Measurements from ENCODE around the gene PMAIP1.

PMAIP1 gene

GRCh38 chr18:59945544-59945943, 45.7 kb downstream of the PMAIP1 start:
- Histone ChIP-seq H3K27me3 (ENCODE audit: control insufficient read depth in 5 of 5, insufficient read depth in 4 of 5, low read length in 5 of 5) (no peaks in the 10 kb centered on the region), H3K9me3 (ENCODE audit: control insufficient read depth in 5 of 5, low read length in 5 of 5) (no peaks in the 10 kb centered on the region), H3K4me1 (ENCODE audit: control insufficient read depth in 5 of 5, insufficient read depth in 5 of 5, low read length in 5 of 5) (no peaks in the 10 kb centered on the region), H3K27ac (ENCODE audit: low read depth, low read length) (no peak overlapping the region), H3K9ac (ENCODE audit: low read length in 5 of 5) (no peak overlapping the region), H3K4me3 (ENCODE audit: low read depth in 1 of 5, low read length in 5 of 5) (no peak overlapping the region), H3K36me3 (ENCODE audit: control insufficient read depth in 5 of 5, insufficient read depth in 5 of 5, low read length in 5 of 5) (no peaks in the 10 kb centered on the region)

- no peak overlapping the region for H3K9ac ChIP-seq (ENCODE audit: low read length in 5 of 5)
- no peaks in the 10 kb centered on the region for H3K36me3 ChIP-seq (ENCODE audit: control insufficient read depth in 5 of 5, insufficient read depth in 5 of 5, low read length in 5 of 5)
- H3K27ac ChIP-seq (ENCODE audit: low read depth, low read length): no peak overlapping the region
- no peak overlapping the region for H3K4me3 ChIP-seq (ENCODE audit: low read depth in 1 of 5, low read length in 5 of 5)
- no peaks in the 10 kb centered on the region for H3K4me1 ChIP-seq (ENCODE audit: control insufficient read depth in 5 of 5, insufficient read depth in 5 of 5, low read length in 5 of 5)
- H3K9me3 ChIP-seq (ENCODE audit: control insufficient read depth in 5 of 5, low read length in 5 of 5): no peaks in the 10 kb centered on the region
- H3K27me3 ChIP-seq (ENCODE audit: control insufficient read depth in 5 of 5, insufficient read depth in 4 of 5, low read length in 5 of 5): no peaks in the 10 kb centered on the region
Measured at GRCh38 chr18:59950215-59950944, 50.6 kb downstream of the PMAIP1 start.

- Histone ChIP-seq H3K36me3 (ENCODE audit: control insufficient read depth in 5 of 5, insufficient read depth in 5 of 5, low read length in 5 of 5) (no peaks in the 10 kb centered on the region), H3K4me1 (ENCODE audit: control insufficient read depth in 5 of 5, insufficient read depth in 5 of 5, low read length in 5 of 5) (no peaks in the 10 kb centered on the region), H3K9ac (ENCODE audit: low read length in 5 of 5) (no peak overlapping the region), H3K27ac (ENCODE audit: low read depth, low read length) (no peak overlapping the region), H3K4me3 (ENCODE audit: low read depth in 1 of 5, low read length in 5 of 5) (no peak overlapping the region), H3K27me3 (ENCODE audit: control insufficient read depth in 5 of 5, insufficient read depth in 4 of 5, low read length in 5 of 5) (no peaks in the 10 kb centered on the region), H3K9me3 (ENCODE audit: control insufficient read depth in 5 of 5, low read length in 5 of 5) (no peaks in the 10 kb centered on the region)
Measured at GRCh38 chr18:59951591-59951990, 51.8 kb downstream of the PMAIP1 start.

- H3K27me3 ChIP-seq (ENCODE audit: control insufficient read depth in 5 of 5, insufficient read depth in 4 of 5, low read length in 5 of 5): no peaks in the 10 kb centered on the region
Measured at GRCh38 chr18:59952283-59953007, 52.6 kb downstream of the PMAIP1 start.

More at GRCh38 chr18:59952283-59953007, 52.6 kb downstream of the PMAIP1 start:
- Histone ChIP-seq H3K27ac (ENCODE audit: low read depth, low read length) (no peak overlapping the region), H3K36me3 (ENCODE audit: control insufficient read depth in 5 of 5, insufficient read depth in 5 of 5, low read length in 5 of 5) (no peaks in the 10 kb centered on the region), H3K9ac (ENCODE audit: low read length in 5 of 5) (no peak overlapping the region), H3K4me1 (ENCODE audit: control insufficient read depth in 5 of 5, insufficient read depth in 5 of 5, low read length in 5 of 5) (no peaks in the 10 kb centered on the region), H3K4me3 (ENCODE audit: low read depth in 1 of 5, low read length in 5 of 5) (no peak overlapping the region), H3K9me3 (ENCODE audit: control insufficient read depth in 5 of 5, low read length in 5 of 5) (no peaks in the 10 kb centered on the region)
